Upper lobe of left lung (tissue), 4 donors: ENCODE results near the gene ARHGAP26.

Experiments used
- CTCF ChIP-seq, 6 experiments: fragments of 450-650 bp in 4 of 6; fragments of 200-600 bp in 2 of 6; sonication (generic) in 2 of 6; IDR thresholded peaks; one replicate each; pipeline ENCODE4 v1.5.1; 2016 to 2019; ENCODE audit warnings: antibody characterized with exemption in 6 of 6
- EP300 ChIP-seq, 4 donors: sonication (generic); formaldehyde crosslinking; IDR thresholded peaks; one replicate each; pipeline ENCODE4 v1.5.1; 2017; ENCODE audit warnings: antibody characterized with exemption in 4 of 4, control low read depth in 2 of 4
- POLR2AphosphoS5 ChIP-seq, 2 donors: sonication (generic); formaldehyde crosslinking; IDR thresholded peaks; one replicate each; pipeline ENCODE4 v1.5.1; 2017; ENCODE audit warnings: antibody characterized with exemption in 2 of 2

- TF ChIP-seq CTCF (IDR thresholded peaks at IDR 0.05): no peak
- no peak for TF ChIP-seq POLR2AphosphoS5 (IDR thresholded peaks at IDR 0.05)
- no peak for TF ChIP-seq EP300 (IDR thresholded peaks at IDR 0.05)
Observed at GRCh38 chr5:143045062-143045461, 274.9 kb downstream of the ARHGAP26 start.
